Activated CD8-positive, alpha-beta memory T cell treated with anti-CD3 and anti-CD28 coated beads, Interleukin-2, amount 50 U/mL, for 1 hour (primary cell): Measurements from ENCODE around the gene FOXL2NB.
"Not testable (repeated sequence)": the region's sequence is repeated elsewhere in the genome, so short reads cannot be mapped to it uniquely, and the experiment has no call there.

ENCODE experiments used
- DNase-seq: peaks from one replicate; pipeline ENCODE4 v3.0.0-alpha.2; 2020; ENCODE audit errors: extremely low read depth

The FOXL2NB gene

DNA sequence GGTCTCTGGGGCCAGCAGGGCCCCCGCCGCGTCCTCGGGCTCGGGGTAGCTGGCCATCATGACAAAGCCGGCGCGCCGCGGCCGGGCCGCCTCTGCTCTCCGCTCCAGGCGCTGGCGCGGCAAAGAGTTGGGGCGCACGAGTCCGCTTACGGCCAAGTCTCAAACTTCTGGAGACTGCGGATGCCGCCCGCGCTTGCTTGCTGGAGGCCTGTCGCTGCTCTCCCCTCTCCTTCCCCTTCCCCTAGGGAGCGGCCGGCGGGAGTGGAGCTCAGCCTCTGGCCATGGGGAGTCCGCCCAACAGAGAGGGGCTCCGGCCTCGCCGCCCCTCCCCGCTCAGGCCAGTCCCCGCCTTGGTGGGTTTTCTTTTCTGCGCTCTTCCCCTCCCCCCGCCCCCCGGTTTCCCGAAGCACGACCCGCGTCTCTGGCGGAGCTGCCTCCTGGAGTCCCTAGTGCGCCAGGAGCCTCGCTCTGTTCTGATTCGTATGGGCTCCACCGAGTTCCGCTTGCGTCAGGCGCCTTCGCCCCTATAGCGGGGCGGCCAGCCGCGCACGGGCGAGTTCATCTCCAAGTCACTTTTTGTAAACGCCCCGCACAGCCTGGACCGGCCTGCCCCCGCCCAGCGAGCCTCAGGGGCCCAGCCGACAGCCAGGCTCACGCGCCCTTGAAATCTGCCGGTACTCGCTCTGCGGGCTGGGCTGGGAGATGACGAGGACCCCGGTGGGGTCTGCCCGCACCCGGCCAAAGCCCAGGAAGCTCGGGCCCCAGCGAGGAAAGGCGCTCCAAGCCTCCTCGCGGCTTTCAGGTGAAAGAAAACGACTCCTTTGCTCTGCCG, at the start of gene FOXL2NB, which contains the start of gene FOXL2:
FOXL2NB (plus strand) TSS at position 555 of the 832 bp plus-strand sequence; CDS start at position 703, 148 bp downstream.
FOXL2 (minus strand) TSS at position 475 of the 832 bp plus-strand sequence; CDS start at position 60, 415 bp downstream.
- no peak for DNase-seq

DNA sequence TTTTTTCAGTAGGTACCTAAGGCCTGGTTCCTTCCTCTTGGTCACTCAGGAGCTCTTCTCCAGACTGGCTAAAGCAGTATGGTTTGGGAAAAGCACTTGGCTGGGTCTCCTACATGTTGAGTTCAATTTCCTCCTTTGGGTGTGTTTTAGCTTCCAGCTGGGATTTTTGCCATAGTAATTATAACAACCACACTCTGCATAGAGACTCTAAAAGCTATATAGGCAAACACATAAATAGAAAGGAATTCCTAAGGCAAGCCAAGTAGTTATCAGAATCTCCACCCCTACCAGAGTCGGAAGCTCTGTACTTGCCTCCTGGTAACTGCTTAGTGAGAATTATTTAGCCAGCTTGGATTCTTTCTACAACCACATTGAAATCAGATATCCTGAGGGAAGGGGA, 48.7 kb upstream of the FOXL2NB start:
- no peak for DNase-seq

DNA sequence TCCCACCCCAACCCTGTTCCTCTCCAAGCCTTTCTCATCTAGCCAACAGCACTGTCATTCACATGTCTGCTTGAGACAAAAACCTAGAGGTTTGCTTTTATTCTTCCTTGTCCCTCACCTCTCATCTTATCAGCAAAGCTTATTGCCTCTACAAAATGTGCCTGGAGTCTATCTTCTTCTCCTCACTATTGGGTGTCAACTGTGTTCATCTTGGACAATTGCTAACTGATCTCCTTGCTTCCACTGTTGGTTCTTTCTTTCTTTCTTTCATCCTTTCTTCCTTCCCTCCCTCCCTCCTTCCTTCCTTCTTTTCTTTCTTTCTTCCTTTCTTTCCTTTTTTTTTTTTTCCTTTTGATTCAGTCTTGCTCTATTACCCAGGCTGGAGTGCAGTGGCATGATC, 48.3 kb upstream of the FOXL2NB start:
- DNase-seq = no peak

DNA sequence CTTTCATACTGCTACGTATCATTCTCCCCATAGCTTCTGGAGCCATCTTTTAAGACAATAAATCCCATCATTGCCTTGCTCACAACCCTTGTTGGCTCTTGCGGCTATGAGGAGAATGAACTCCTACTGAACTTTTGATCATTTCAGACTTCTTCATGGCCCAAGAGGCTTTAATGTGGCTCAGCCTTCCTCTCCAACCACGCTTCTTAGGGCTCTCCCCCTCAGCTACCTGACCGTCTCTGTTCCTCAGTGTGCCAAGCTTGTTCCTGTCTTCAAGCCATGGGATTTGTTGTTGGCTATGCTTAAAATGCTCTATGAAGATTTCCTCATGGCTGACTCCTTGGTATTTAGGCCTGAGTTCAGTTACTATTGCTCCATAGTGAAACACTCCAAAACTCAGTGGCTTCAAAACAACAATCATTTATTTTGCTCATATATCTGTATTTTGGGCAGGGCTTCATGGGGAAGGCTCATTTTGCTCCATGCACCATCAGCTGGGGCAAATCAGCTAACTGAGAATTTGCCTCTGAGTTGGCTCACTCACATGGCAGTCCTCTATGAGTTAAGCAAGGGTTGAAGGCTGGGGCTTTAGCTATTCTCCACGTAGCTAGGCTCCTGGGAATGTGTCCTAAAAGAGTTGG, 47.5 kb upstream of the FOXL2NB start:
- DNase-seq = no peak

DNA sequence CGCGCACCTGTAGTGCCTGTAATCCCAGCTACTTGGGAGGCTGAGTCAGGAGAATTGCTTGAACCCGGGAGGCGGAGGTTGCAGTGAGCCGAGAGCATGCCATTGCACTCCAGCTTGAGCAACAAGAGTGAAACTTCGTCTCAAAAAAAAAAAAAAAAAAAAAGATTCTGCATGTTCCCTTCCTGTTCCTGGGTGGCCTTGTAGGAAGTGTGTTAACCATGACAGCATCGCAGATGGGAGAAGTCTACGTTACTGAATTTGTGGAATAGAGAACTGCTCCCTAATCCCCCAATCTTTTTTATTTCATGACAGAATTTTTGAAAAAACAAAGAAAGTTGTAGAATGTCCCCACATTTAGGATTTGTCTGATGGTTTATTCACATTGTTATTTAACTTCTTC, 45.5 kb upstream of the FOXL2NB start:
- DNase-seq = no peak

DNA sequence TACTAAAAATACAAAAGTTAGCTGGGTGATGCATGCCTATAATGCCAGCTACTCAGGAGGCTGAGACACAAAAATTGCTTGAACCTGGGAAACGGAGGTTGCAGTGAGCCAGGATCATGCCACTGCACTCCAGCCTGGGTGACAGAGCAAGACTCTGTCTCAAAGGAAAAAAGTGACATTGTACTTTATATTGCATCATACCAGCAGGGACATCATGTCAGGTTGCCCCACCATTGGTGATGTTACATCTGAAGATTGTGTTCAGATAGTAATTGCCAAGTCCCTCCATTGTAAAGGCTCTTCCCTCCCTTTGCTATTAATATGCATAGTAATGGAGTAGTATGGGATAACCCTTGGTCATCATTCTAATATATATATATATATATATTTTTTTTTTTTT, 44.8 kb upstream of the FOXL2NB start:
- no peak for DNase-seq

DNA sequence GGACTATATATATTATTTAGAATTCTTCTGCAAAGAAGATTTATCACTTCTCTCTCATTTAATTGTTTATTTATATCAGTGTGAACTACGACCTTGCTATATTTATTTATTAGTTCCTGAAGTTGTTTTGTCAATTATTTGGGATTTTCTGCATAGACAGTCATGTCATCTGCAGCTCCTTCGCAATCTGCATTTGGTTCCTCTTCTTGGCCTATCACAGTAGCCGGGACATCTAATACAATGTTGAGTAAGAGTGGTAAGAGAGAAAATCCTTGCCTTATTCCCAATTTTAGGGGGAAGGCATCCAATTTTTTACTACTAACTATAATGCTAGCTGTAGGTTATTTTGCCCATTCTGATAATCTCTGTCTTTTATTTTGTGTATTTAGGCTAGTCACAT, 39.5 kb upstream of the FOXL2NB start:
- DNase-seq = no peak

DNA sequence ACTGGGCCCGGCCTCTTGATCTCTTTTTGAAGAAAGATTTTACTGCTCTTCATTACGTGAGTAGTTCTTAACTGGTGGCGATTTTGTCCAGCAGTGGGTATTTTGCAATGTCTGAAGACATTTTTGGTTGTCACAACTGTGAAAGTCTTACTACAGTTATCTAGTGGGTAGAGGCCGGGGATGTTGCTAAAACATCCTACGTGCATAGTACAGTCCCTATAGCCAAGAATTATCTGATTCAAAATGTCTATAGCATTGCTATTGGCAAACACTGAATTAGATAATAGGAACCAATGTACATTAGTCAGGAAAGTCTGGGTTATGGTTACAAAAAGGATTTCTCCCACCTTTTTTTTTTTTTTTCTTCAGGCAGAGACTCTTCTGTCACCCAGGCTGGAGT, 38.2 kb upstream of the FOXL2NB start:
- DNase-seq = no peak

DNA sequence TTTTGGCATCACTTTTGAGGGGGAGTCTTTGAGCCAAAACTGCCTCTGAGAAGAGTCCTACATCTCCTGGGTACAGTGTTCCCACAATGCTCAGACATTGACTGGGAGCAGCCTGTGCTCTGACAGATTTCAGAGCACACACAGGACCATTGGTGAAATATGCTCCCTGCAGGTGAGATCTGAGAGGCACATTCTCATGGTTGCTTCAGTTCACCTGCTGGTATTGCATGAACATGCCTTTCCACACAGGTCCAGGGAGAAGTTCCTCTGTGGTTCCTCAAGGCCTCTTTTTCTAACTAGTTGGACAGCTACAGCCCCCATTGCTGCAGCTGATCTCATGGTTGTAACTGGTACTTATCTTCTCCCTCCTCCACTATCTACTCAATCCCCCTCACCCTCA, 37.1 kb upstream of the FOXL2NB start:
- DNase-seq = no peak

DNA sequence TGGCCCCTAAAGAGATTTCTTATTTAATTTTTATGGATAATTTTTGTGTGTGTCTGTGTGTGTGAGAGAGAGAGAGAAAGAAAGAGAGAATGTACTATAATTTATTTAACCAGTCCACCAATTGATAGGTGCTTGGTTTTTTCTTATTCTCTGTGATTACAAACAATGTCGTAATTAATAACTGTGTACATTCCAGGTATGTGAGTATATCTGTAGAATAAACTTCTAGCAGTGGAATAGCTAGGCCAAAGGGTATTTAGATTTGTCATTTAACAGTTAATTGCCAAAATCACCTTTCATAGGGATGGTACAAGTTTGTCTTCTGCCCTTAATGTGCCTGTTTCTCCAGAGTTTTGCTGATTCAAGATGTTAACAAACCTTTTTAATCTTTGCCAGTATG, 35.4 kb upstream of the FOXL2NB start:
- DNase-seq = no peak

DNA sequence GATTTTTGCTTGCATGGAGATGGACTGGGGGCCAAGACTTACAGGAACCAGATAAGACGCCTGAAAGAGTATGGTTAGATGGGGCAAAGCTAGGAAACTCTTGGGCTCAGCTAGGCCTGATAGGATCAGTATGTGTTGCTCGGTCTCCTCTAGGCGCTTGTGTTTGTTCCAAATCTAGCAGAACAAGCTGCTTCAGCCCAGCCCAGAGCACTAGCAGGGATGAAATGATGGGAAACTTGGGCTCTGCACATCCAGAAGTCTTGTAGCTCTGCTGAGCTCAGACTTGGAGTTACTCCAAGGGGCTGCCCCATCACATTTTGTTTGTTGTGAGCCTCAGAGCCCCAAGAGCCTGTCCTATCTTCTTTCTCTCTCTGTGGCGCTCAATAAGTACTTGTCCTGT, 34.8 kb upstream of the FOXL2NB start:
- no peak for DNase-seq

DNA sequence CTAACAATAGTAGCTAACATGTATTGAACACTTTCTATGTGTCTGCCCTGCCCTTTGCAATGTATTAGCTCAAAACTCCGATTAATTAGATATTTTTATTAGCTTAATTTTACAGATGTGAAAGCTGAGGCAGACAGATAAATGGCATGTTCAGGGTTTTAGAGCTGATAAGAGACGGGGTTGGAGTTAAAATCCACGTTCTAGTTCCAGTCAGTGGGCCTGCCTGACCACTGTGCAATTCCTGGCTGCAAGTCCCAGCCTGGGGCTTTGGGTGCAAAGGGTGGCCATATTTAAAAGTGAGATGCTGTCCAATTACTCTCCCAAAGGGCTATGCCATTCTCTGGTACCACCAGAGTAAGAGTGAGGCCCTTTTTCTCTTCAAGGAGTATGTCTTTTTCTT, 33.3 kb upstream of the FOXL2NB start:
- no peak for DNase-seq

DNA sequence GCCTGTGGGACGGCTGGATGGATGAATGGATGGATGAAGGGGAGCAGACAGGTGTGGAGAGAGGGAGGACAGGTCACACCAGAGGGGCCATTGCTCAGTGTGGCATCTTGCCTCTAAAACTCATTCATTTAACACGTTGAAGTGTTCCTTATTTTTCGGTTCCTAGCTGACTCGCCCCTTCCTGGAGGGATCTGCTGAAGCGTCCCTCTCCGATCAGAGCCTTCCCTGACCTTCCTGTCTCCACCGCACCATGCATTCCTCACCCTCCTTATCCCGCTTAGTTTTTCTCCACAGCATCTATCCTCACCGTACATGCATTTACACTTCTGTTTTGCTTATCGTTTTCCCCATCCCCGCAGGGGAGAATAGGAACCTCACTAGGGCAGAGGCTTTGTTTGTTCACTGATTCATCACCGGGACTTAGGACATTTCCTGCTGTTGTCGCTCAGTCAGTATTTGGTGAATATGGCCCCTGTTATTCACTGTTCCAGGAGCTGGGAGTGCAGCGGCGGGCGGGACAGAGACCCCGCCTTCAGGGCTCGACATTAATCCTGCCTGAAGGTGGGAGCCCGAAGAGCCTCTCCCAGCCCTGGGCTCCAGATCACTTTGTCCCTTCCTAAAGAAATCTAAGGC, 32.0 kb upstream of the FOXL2NB start:
- DNase-seq = no peak

DNA sequence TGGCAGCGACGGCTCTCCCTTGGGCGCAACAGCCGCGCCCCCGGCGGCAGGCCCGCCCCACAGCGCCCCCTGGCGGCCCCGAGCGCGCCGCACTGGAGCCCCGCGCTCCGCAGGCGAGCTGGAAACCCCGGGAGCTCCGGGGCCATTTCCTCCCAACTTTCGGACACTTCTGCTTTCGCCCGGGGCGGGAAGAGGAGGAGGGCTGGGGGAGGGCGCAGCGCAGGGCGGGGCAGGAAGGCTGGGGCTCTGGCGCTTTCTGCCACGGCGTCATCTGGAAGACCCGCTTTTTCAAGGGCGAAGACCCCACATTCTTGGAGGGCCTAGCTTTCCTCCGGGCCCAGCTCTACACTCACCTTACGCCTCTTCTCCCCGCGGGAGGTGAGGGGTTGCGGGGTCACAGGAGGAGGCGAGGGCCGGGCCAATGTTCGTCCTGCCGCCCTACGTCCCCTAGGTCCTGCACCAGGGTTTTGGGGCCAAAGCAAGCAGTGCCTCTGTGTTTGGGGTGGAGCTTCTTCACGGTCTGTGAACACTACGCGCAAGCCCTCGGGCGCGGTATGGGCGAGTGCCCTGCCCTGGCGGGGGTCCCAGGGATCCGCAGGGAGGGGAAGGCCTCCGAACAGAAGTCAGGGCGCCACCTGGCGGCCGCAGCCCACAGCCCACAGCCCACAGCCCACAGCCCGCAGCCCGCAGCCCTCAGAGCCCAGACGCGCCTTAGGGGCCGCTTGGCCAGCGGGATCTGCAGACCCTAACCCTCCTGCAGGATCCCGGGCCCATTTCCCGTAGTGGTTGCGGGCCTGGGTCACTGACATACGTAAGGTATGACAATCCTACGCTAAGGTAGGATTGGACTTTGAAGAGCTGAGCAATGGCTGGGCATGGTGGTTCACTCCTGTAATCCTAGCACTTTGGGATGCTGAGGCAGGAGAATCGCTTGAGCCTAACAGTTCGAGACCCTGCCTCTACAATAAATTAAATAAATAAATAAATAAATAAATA, 31.2 kb upstream of the FOXL2NB start:
- peak; percentile 31 for DNase-seq

DNA sequence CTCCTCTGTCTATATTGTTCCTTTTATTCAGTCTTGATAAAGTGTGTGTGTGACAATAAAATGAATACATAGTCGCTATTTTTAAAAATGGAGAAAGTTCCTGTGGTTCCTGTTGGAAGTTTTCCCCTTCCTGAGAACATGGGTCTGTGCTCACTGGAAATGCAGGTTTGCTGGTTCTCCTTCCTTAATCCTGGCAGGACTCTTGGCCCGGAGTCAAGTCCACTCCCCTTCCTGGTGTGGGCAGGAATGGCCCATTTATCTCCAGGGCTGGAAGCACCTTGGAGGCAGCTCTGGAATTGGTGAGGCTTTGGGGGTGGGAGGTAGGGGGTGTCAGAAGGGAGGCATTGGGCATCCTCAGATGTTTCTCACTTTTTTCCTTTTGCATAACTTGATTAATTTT, 30.2 kb upstream of the FOXL2NB start:
- no peak for DNase-seq

DNA sequence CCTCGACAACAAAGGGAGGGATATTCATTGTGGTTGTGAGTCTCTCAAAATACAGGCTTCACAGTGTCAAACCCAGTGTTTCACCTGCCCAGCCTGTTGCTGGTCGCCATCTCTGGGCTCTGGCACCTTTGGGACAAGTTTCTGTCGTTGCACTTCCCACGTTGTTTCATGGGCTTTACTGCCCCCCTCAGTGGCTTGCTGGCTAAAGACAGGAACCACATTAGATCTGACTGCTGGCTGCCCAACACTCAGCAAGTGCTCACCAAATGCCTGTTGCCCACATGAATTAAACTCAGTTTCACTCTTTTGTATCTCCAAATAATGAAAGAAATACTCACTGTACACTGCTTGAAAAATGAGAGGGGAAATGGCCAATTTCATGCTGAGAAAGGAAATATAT, 27.7 kb upstream of the FOXL2NB start:
- no peak for DNase-seq

DNA sequence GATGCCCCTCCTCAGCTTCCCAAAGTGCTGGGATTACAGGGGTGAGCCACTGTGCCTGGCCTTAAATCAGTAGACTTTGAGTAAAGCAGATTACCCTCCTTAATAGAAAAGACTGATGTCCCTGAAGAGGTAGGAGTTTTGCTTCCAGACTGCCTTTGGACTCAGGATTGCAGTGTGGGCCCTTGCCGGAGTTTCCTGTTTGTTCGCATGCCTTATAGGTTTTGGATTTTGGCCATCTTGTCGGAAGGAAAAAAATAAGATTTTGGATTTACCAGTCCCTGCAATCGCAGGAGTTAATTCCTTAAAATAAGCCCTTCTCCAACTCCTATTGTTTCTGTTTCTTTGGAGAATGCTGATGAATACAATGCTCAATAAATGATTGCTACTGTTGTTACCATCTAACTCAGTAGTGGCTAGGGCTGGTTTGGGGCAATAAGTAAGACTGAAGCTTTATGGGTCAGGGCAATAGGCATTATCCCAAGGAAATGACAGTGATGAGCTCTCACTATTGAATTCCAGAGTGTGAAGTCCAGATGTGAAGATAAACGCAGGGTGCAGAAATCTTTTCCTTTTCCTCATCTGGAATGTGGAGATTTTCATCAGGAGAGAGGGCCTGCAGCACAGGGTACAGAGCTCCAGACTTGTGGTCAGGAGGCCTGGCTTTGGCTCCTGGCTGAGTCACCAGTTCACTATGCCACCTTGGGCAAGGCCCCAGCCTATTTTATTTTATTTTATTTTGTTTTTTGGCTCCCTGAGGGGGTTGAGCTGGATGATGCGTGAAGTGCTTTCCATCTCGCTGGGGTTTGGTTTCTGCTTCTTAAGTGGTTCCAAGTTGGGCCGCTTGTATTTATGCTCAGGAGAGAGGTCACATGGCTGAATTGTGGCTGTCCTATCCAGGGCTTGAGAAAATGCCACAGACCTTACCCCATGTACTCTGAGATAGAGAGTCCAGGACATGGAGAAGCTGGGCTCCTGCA, 25.4 kb upstream of the FOXL2NB start:
- no peak for DNase-seq

DNA sequence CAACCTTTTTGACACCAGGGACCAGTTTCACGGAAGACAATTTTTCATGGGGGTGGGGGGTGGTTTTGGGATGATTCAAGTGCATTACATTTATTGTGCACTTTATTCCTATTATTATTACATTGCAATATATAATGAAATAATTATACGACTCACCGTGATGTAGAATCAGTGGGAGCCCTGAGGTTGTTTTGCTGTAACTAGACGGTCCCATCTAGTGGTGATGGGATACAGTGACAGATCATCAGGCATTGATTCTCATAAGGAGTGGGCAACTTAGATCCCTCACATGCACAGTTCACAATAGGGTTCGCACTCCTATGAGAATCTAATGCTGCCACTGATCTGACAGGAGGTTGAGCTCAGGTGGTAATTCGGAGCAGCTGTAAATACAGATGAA, 24.6 kb upstream of the FOXL2NB start:
- DNase-seq = not testable (repeated sequence)

DNA sequence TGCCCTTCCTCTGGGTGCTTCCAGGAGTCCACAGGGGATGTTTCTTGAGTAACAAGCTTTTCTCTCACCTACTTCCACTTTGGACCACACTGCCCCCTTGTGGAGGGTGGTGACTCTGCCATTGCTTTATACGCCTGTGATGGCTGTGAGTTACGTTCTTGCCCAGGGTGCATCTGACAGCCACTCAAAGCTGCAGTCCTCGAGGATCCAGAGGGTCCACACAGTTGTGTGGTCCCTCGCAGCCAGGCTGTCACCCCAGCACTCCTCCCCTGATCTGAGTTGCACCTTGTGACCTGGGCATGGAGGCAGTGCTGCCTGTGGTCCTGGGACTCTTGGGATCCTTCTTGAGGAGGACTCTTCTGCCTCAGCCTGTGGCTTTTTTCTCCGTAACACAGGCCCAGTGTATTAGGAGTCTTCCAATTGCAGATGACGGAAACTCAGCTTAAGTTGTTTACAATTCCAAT, 23.5 kb upstream of the FOXL2NB start:
- DNase-seq = peak; percentile 58

DNA sequence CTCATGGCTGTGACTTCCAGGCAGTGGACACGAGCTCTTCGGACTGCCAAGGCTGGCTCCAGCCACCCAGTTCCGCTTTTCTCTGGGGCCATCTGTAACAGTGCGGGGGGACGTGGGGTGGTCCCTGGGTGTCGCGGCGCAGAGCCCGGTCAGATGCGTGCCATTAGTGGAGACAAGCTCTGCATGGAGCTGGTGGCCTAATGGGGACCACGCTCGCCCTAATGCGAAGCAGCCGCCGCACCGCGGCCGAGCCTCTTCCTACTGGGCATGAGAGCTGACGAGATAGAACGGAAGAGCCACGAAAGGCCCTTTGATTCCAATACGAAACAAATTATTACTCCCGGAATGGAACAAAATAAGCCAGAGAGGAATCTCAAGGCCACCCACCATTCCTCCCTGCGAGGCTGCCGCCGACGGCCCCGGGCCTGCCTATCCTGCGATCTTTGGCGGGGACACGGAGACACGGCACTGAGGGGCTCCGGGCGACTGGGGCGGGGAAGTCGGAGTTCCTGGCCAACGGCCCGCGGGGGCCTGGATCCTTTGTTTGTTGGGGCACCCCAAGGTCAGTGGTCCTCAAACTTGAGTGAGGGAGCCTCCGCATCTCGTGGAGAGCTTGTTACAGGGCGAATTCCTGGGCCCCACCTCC, 18.2 kb upstream of the FOXL2NB start:
- no peak for DNase-seq
